ENCODE data around the gene PLEKHH1. TPM values are rescaled to one million over a fixed set of nuclear protein-coding genes. Genes with fewer than 3 reads are reported as not detected.

The PLEKHH1 gene
- total and polyA plus RNA-seq, 8 donors, result 1.2 to 19.2 (median 15.3) TPM

GRCh38 chr14:67577909-67578749 lies 45.0 kb downstream of the PLEKHH1 start:
- Histone ChIP-seq H3K27ac (no peak overlapping the region), H3K4me1 (no peaks in the 10 kb centered on the region), H3K36me3 (no peaks in the 10 kb centered on the region), H3K4me3 (no peak overlapping the region), H3K27me3 (no peaks in the 10 kb centered on the region), H3K9me3 (no peaks in the 10 kb centered on the region)
- ATAC-seq (no peak), DNase-seq (no peak)
- intact Hi-C loops (cut with DNase I), result no loop called here
- no peak for TF ChIP-seq CTCF (IDR thresholded peaks at IDR 0.05)

GRCh38 chr14:67579040-67579439 lies 46.0 kb downstream of the PLEKHH1 start:
- ATAC-seq, result no peak

GRCh38 chr14:67579636-67580035 lies 46.5 kb downstream of the PLEKHH1 start:
- Histone ChIP-seq H3K9me3 (no peaks in the 10 kb centered on the region), H3K4me1 (no peaks in the 10 kb centered on the region), H3K36me3 (no peaks in the 10 kb centered on the region), H3K4me3 (no peak overlapping the region), H3K27me3 (no peaks in the 10 kb centered on the region), H3K27ac (no peak overlapping the region)
- TF ChIP-seq CTCF (IDR thresholded peaks at IDR 0.05), result no peak
- intact Hi-C loops (cut with DNase I), result no loop called here
- ATAC-seq (no peak), DNase-seq (no peak)

More at GRCh38 chr14:67579040-67579439, 46.0 kb downstream of the PLEKHH1 start:
- intact Hi-C loops (cut with DNase I), result no loop called here
- Histone ChIP-seq H3K4me3 (no peak overlapping the region), H3K27ac (no peak overlapping the region), H3K27me3 (no peaks in the 10 kb centered on the region), H3K4me1 (no peaks in the 10 kb centered on the region), H3K36me3 (no peaks in the 10 kb centered on the region), H3K9me3 (no peaks in the 10 kb centered on the region)
- TF ChIP-seq CTCF (IDR thresholded peaks at IDR 0.05), result no peak
- DNase-seq, result no peak

GRCh38 chr14:67580336-67581171 lies 47.5 kb downstream of the PLEKHH1 start:
- no peak for DNase-seq
- Histone ChIP-seq H3K27ac (no peak overlapping the region), H3K27me3 (no peaks in the 10 kb centered on the region), H3K9me3 (no peaks in the 10 kb centered on the region), H3K4me1 (no peaks in the 10 kb centered on the region), H3K4me3 (no peak overlapping the region), H3K36me3 (peaks cover 0 to 8% of the 10 kb centered on the region in 2 donors)
- ATAC-seq, result no peak
- no peak for TF ChIP-seq CTCF (IDR thresholded peaks at IDR 0.05)
- intact Hi-C loops (cut with DNase I), result no loop called here

GRCh38 chr14:67581643-67582042 lies 48.6 kb downstream of the PLEKHH1 start:
- ATAC-seq, result no peak
- H3K4me3 ChIP-seq, result no peak overlapping the region
- no peak overlapping the region for H3K27ac ChIP-seq
- H3K36me3 ChIP-seq, result peaks cover 0 to 12% of the 10 kb centered on the region in 2 donors
- H3K27me3 ChIP-seq, result no peaks in the 10 kb centered on the region
- intact Hi-C loops (cut with DNase I), result no loop called here
- DNase-seq, result no peak
- TF ChIP-seq CTCF (IDR thresholded peaks at IDR 0.05), result no peak
- no peaks in the 10 kb centered on the region for H3K4me1 ChIP-seq
- H3K9me3 ChIP-seq, result no peaks in the 10 kb centered on the region
